ENCODE data around the gene ADAMTS1.

GRCh38 chr21:26851109-26851944, 6.1 kb upstream of the ADAMTS1 start:
- TF ChIP-seq CTCF (IDR thresholded peaks at IDR 0.05; ENCODE audit: insufficient read depth, low read length, poor library complexity, severe bottlenecking) (no peak), EZH2phosphoT487 (conservative IDR thresholded peaks at IDR 0.05; ENCODE audit: low read length) (no peak)

Data from SU-DHL-6 (cell line).